HUES6 (cell line): ENCODE results near the gene TMEM260.
"Not testable (repeated sequence)": the region's sequence is repeated elsewhere in the genome, so short reads cannot be mapped to it uniquely, and the experiment has no call there.

Experiments used
- H3K27ac ChIP-seq: 2 replicates; pipeline ENCODE4 v1.7.0; 2013; ENCODE audit warnings: low read depth, mild to moderate bottlenecking, low read length, inconsistent platforms
- H3K27me3 ChIP-seq: 2 replicates; pipeline ENCODE4 v1.6.1; 2013; ENCODE audit warnings: low read length; ENCODE audit not compliant: control insufficient read depth, insufficient read depth
- H3K36me3 ChIP-seq: 2 replicates; pipeline ENCODE4 v1.6.1; 2013; ENCODE audit warnings: low read length; ENCODE audit not compliant: control insufficient read depth, insufficient read depth
- H3K4me1 ChIP-seq: 2 replicates; pipeline ENCODE4 v1.6.1; 2013; ENCODE audit warnings: low read length; ENCODE audit not compliant: control insufficient read depth, insufficient read depth
- H3K4me3 ChIP-seq: 2 replicates; pipeline ENCODE4 v1.5.1; 2013; ENCODE audit warnings: low read depth, low read length
- H3K9ac ChIP-seq: one replicate; pipeline ENCODE4 v1.6.1; 2013; ENCODE audit warnings: mild to moderate bottlenecking, low read length
- H3K9me3 ChIP-seq: 2 replicates; pipeline ENCODE4 v1.6.1; 2013; ENCODE audit warnings: low read depth, low read length; ENCODE audit not compliant: control insufficient read depth, insufficient read depth

The TMEM260 gene

DNA sequence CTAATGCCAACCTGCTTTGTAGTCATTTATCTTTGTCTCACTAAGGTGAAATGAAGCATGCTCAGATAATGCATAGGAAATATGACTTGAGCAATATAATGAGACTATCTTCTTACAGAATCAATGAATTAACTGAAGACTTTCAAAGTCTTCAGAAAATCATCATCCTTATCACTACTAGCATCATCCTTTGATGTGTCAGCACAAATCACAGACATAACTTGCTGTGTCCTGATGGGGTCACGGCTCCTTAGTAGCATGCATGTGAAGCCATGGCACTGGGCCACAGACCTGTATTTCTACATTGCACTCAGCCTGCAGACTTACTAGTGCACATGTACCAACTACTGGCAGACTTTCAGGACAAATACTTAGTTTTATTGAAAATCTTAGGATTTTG is 18.9 kb downstream of the TMEM260 start:
- Histone ChIP-seq H3K4me1 (no peaks in the 10 kb centered on the region), H3K9ac (no peak overlapping the region), H3K4me3 (no peak overlapping the region), H3K27ac (no peak overlapping the region), H3K27me3 (no peaks in the 10 kb centered on the region), H3K36me3 (peaks cover 10% of the 10 kb centered on the region; the same call in 1 of the 2 replicates), H3K9me3 (no peaks in the 10 kb centered on the region)

DNA sequence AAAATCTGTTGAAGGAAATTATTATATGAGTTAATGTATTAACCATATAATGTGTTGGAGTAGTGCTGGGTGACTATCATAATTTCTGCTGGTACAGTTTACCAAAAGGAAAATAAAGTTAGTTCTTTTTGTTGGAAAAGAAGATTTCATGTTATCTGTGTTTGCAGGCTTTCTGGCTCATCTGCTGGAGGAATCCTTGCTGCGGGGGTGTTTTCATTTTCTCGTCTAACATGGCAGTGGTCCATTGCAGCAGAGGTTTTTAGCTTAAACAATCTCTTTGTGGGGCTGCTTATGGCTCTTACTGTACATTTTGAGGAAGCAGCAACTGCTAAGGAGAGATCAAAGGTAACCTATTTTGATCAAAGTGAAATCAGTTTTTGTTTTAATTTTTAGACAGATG is 24.1 kb downstream of the TMEM260 start:
- peaks cover 11% of the 10 kb centered on the region for H3K36me3 ChIP-seq
- H3K4me3 ChIP-seq = no peak overlapping the region
- H3K9ac ChIP-seq = no peak overlapping the region
- H3K4me1 ChIP-seq = no peaks in the 10 kb centered on the region
- H3K27ac ChIP-seq = no peak overlapping the region
- H3K9me3 ChIP-seq = no peaks in the 10 kb centered on the region
- H3K27me3 ChIP-seq = no peaks in the 10 kb centered on the region

DNA sequence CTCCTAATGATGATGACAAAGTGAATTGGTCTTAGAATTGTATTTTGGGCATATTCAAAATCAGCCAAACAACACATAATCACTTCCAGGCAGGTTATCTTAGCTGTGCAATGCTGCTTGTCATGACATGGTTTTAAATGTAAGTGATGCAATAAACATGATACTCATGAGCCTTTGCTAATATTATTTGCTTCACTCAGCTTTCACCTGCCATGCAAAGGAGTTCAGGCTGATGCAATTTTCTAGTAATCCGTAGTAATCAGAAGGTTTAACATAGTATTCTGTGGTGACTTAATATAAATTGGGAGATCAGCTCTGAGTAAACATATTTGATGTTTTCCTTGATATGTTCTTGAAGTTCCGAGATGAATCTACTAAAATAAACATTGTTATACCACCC is 29.1 kb downstream of the TMEM260 start:
- no peak overlapping the region for H3K27ac ChIP-seq
- no peak overlapping the region for H3K4me3 ChIP-seq
- H3K4me1 ChIP-seq = no peaks in the 10 kb centered on the region
- H3K27me3 ChIP-seq = no peaks in the 10 kb centered on the region
- H3K36me3 ChIP-seq = peaks cover 34% of the 10 kb centered on the region
- H3K9ac ChIP-seq = no peak overlapping the region
- H3K9me3 ChIP-seq = no peaks in the 10 kb centered on the region

DNA sequence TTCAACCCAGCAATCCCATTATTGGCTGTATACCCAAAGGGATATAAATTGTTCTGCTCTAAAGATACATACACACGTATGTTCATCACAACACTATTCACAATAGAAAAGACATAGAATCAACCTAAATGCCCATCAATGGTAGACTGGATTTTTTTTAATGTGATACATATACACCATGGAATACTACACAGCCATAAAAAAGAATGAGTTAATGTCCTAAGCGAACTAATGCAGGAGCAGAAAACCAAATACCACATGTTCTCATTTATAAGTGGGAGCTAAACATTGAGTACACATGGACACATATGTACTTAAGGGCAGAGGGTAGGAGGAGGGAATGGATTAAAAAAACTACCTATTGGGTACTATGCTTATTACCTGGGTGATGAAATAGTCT is 32.1 kb downstream of the TMEM260 start:
- H3K27ac ChIP-seq, H3K4me1 ChIP-seq, H3K4me3 ChIP-seq, H3K9ac ChIP-seq, H3K27me3 ChIP-seq, H3K9me3 ChIP-seq: not testable (repeated sequence)
- H3K36me3 ChIP-seq = peaks cover 31% of the 10 kb centered on the region

DNA sequence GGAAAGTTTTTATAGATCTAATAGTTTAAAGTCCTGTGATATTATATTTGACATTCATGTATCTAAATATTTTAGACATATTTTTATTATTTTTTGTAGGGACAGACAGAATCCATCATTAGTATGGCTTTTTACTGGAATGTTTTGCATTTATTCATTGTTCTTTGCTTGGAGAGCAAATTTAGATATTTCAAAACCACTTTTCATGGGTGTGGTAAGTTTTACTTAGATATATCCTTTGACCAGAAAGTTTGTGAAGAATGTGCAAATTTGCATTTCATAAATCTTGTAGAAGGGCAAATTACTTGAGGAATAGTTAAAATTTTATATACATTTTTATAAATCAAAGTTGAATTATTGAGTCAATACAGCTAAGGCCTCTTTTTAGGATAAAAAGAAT is 37.5 kb downstream of the TMEM260 start:
- H3K27ac ChIP-seq = no peak overlapping the region
- H3K9ac ChIP-seq = no peak overlapping the region
- H3K36me3 ChIP-seq = peaks cover 45% of the 10 kb centered on the region

DNA sequence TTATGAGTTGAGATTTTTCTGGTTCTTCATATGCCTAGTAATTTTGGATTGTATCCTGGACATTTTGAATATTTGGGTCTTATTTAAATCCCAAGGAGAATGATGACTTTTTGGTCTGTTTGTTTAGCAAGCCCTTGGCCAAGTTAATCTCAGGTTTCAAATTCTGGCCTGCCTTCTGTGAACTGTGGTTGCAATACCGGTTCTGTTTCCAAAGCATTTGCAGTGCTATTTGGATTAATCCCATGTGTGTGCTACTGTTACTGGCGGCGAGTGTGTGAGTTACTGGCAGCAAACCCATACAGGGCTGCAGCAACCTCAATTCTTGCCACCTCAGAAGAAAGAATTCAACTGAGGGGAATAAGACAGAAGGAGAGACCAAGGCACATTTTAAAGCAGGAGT is 51.1 kb downstream of the TMEM260 start:
- peaks cover 69% of the 10 kb centered on the region for H3K36me3 ChIP-seq
- no peaks in the 10 kb centered on the region for H3K4me1 ChIP-seq
- no peak overlapping the region for H3K9ac ChIP-seq
- peaks cover 3% of the 10 kb centered on the region; the same call in 1 of the 2 replicates for H3K9me3 ChIP-seq
- H3K27ac ChIP-seq = no peak overlapping the region
- no peaks in the 10 kb centered on the region for H3K27me3 ChIP-seq
- H3K4me3 ChIP-seq = no peak overlapping the region

More for the DNA sequence above, 37.5 kb downstream of the TMEM260 start:
- no peak overlapping the region for H3K4me3 ChIP-seq
- no peaks in the 10 kb centered on the region for H3K27me3 ChIP-seq
- no peaks in the 10 kb centered on the region for H3K4me1 ChIP-seq
- H3K9me3 ChIP-seq = no peaks in the 10 kb centered on the region

DNA sequence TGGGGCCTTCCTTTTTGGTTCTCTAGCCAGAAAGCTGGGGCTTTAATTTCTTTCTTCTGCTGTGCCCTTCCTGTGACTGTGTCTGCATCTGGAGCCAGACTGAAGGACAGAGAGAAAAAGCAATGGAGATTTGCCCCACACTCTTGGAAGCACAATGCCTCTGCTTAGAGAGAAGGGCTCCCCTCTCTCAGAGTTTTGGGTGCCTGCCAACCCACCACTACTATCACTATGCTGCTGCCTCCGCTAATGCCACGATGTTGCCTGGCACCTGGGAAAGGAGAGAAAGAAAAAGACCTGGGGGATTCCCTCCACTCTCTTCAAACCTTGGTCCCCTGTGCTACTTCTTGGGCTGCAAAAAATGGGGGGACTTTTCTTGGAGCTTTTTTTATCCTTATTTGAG is 52.6 kb downstream of the TMEM260 start:
- no peak overlapping the region for H3K9ac ChIP-seq
- H3K9me3 ChIP-seq = peaks cover 3% of the 10 kb centered on the region; the same call in 1 of the 2 replicates
- no peak overlapping the region for H3K4me3 ChIP-seq
- H3K27me3 ChIP-seq = no peaks in the 10 kb centered on the region
- H3K27ac ChIP-seq = no peak overlapping the region
- H3K4me1 ChIP-seq = no peaks in the 10 kb centered on the region
- peaks cover 73% of the 10 kb centered on the region for H3K36me3 ChIP-seq

DNA sequence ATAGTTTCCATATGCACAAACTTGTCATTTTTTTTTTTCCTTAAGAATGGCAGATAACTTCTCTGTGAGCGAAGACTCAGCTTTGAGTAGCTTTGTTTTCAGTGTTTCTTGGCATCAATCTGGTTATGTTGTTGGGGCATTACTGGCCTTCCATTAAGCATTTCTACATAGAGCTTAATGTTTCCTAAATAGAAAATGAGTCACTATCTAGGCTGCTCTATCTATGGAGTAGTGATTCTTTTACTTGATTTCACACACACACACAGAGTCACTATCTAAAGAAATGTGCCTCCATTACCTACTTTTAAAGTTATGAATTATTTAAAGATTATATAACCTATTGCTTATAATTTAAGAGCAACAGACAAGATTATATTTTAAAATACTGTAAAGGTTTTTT is 53.9 kb downstream of the TMEM260 start:
- no peaks in the 10 kb centered on the region for H3K4me1 ChIP-seq
- peaks cover 77% of the 10 kb centered on the region for H3K36me3 ChIP-seq

DNA sequence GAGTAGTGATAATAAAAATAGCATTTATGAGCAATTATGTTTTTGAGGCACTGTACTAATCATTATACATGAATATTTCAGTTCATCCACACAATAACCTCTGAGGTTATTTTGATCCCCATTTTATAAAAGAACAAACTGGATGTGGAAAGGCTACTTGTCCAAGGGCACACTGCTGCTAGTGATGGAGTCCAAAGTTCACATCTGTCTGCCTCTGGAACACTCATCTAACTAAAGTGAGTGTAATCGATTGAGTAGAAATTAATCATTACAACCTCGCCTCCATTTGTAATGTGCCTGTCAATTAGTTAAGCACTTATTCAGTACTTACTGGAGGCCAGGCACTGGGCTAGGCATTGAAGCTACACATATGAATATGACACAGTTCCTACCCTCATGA is 55.4 kb downstream of the TMEM260 start:
- Histone ChIP-seq H3K36me3 (peaks cover 82% of the 10 kb centered on the region), H3K9ac (no peak overlapping the region), H3K4me1 (no peaks in the 10 kb centered on the region), H3K27ac (no peak overlapping the region), H3K27me3 (no peaks in the 10 kb centered on the region), H3K9me3 (peaks cover 14% of the 10 kb centered on the region), H3K4me3 (no peak overlapping the region)

More for the DNA sequence above, 53.9 kb downstream of the TMEM260 start:
- peaks cover 3% of the 10 kb centered on the region; the same call in 1 of the 2 replicates for H3K9me3 ChIP-seq
- no peak overlapping the region for H3K9ac ChIP-seq
- no peaks in the 10 kb centered on the region for H3K27me3 ChIP-seq
- H3K4me3 ChIP-seq = no peak overlapping the region
- H3K27ac ChIP-seq = no peak overlapping the region

DNA sequence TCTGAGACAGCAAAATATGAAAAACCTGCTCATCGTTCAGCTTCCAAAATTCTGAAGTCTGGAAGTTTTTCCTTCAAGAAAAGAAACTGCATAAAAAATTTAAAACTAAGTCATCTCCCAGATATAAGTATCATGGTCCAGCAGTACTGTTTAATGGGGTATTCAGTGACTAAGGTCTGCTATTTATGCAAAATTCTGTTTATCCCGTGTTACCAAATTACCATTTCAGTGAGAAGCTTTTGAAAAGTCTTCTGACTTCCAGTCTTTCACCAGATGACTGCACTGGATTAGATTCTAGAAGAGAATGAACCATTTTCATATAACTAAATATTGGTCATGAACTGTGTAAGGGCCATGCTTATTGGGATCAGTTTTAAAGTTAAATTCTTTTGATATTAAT is 67.9 kb downstream of the TMEM260 start:
- Histone ChIP-seq H3K9me3 (no peaks in the 10 kb centered on the region), H3K4me3 (no peak overlapping the region), H3K36me3 (no peaks in the 10 kb centered on the region), H3K4me1 (peaks cover 22% of the 10 kb centered on the region), H3K9ac (no peak overlapping the region), H3K27ac (no peak overlapping the region), H3K27me3 (no peaks in the 10 kb centered on the region)

DNA sequence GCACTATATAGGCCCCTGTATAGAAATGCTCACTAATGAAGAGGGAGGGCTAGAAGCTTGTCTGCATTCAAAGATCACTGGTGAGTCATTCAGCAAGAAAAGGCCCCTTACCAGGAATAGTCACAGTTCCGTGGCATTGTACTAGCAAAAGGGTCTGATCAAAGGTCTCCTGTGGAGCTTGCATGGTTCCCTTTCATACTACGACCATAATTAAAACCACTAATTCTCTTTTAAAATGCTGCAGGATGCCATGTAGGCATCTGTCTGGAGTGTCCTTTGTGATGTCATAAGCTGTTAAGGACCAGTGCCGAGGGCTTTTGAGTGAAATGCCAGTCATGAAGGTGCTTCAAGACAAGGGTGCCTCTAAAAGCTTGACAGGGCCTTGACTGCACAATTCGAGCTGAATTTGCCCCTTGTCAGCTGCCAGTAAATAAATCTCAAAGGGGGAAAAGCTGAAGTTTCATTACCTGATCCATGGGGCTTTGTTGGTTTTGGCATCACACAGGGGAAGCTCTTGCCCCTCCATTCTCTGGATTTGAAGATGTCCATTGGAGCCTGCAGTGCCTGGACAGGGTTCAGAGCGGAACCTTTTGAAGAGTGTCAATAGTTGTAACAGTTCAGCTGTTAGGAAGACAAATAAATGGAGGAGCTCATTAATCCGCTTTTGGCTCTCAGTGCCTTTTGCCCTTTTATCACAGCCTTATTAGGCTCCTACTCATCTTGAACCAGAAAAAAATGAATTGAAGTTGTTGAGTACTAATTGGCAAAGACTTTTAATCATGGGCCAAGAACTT is 69.1 kb downstream of the TMEM260 start:
- H3K27ac ChIP-seq = peak overlapping the region; percentile 12; the same call in 1 of the 2 replicates
- H3K9me3 ChIP-seq = no peaks in the 10 kb centered on the region
- H3K9ac ChIP-seq = no peak overlapping the region
- no peak overlapping the region for H3K4me3 ChIP-seq
- H3K4me1 ChIP-seq = peaks cover 22% of the 10 kb centered on the region
- no peaks in the 10 kb centered on the region for H3K27me3 ChIP-seq
- H3K36me3 ChIP-seq = no peaks in the 10 kb centered on the region
